Tracheal epithelial cell (primary cell): ENCODE data around the gene CEP41. TPM values are rescaled to one million over a fixed set of nuclear protein-coding genes. Genes with fewer than 3 reads are reported as not detected.

Experiments used
- total RNA-seq: library from RNA; depleted of rRNA; stranded (reverse); fragments of >200 nt; gene quantifications from 2 replicates; pipeline ENCODE4 v1.2.1, GENCODE V29; 2014

The CEP41 gene, protein sequence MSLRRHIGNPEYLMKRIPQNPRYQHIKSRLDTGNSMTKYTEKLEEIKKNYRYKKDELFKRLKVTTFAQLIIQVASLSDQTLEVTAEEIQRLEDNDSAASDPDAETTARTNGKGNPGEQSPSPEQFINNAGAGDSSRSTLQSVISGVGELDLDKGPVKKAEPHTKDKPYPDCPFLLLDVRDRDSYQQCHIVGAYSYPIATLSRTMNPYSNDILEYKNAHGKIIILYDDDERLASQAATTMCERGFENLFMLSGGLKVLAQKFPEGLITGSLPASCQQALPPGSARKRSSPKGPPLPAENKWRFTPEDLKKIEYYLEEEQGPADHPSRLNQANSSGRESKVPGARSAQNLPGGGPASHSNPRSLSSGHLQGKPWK
- 10.6 and 12.1 TPM in 2 replicates for total RNA-seq

DNA sequence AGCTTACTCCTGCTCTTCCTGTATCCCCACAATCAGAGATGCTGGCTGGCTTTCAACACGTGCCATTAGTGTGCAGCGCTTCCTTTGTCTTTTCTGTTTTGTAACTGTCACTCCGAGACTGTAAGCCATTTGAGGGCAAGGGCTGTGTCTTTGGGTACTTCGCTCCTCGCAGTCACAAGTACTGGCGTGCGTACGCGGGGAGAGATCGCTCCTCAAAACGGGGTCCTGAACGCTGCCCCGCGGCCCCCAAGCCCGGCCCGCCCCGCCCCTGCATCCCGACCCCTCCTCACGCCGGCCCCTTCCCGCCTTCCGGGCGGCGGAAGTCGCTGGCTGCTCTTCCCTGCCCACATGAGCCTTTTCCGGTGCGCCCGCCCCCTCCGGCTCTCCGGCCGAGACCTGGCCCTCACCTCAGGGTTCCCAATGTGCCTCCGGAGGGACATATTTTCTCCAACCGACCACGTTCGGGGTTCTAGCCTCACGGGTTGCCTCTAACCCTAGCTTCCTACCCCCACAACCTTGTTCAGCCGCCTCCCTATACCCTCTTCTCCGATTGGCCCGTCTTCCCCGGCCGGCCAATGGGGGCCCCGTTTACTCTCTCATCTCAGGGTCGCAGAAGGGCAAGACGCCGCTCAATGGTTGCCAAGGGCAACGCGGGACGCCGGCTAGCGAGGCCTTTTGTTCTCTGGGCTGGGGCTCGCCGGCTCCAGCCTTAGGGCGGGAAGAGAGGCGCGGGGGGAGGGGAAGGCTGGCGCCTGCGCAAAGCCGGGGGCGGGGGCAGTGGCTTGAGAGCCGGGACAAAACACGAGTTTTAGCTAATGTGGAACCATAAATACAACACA lies at the start of gene CEP41:
CEP41 (minus strand) TSS at position 490 of the 839 bp plus-strand sequence; CDS start at position 440, 50 bp downstream.

DNA sequence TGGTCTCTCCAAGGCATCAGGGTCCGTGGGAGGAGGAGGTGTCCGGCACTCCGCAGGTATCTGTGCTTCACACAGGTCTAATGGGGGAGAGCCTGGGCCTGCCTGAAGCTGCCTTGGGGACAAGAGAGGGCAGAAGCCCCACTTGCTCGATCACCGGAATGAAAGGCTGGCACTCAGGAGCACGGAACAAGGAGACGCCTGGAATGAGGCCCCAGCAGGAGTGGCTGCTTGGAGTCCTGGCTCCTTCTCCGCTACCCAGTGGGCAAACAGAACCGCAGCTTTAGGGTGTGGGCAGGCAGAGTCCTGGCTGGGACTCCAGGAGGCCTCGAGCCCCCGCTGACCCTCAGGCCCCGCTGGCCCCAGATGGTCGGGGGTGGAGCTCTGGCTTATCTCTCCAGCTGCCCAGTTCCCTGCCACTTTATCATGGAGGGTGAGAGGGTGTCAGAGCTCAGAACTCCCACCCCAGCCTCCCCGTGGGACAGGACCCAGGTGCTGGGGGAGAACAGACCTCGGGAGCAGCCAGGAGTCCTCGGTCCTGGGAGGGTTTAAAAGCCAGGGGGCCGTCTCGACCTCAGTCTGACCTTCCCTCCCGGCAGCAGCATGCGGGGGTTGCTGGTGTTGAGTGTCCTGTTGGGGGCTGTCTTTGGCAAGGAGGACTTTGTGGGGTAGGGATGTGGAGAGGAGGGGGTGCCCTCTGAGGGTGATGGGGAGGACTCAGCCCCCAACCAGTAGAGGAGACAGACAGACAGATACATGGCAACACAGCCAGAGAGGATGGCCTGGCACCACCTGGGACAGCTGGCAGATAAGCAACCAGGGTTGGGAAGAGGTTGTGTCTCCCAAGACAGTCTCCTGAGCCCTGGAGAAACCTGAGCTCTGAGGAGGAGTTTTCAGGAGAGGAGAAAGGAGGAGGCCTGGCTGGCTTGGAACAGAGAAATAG lies 60.6 kb downstream of the CEP41 start, which contains the start of gene CPA1:
CPA1 (plus strand) TSS at position 574 of the 940 bp plus-strand sequence; CDS start at position 601, 27 bp downstream.

DNA sequence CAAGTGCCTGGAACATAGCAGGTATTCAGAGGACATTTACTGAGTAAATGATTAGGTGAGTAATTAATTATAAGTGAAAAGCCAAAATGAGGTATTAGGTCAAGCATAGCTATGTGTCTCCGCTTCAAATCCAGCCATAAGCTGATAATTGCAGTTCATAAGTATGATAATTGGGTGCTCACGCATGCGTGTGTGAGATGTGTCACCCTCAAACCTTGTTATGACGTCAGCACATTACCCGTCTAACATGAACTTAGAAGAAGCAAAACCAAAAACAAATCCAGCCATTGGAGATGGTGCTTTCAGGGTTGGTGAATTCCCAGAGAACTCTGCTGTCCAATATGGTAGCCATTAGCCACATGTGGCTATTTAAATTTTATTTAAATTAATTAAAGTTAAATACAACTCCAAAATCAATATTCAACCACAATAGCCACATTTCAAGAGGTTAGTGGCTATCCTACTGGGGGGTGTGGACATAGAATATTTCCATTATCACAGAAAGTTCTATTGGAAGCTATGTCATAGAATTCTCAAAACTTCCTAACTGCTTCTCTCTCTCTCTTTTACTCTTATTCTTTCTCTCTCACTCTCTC lies 96.4 kb downstream of the CEP41 start, which contains the start of gene CPA5:
CPA5 (plus strand) TSS at position 546 of the 596 bp plus-strand sequence. CDS start 1,670 bp downstream, outside the sequence.

Other genes starting within 250 kb of the CEP41 start
- gene TMEM209, start 235.6 kb downstream of the CEP41 start, total RNA-seq: 5.1 and 9.4 TPM in 2 replicates
- gene SSMEM1, start 233.2 kb downstream of the CEP41 start, total RNA-seq: not detected in 2 replicates
- gene CPA2, start 174.2 kb downstream of the CEP41 start, total RNA-seq: 0.43 TPM in 1 of 2 replicates, not detected in the other
- 6.6 and 7.2 TPM in 2 replicates for gene CPA4, start 147.9 kb downstream of the CEP41 start, total RNA-seq
- gene CPA5, start 96.2 kb downstream of the CEP41 start, total RNA-seq: not detected in 2 replicates
- gene CPA1, start 60.5 kb downstream of the CEP41 start, total RNA-seq: not detected in 2 replicates
- 12.0 and 15.1 TPM in 2 replicates for gene MEST, start 51.1 kb upstream of the CEP41 start, total RNA-seq
- gene COPG2, start 227.7 kb upstream of the CEP41 start, total RNA-seq: 20.7 and 35.2 TPM in 2 replicates
- gene TSGA13, start 245.5 kb upstream of the CEP41 start, total RNA-seq: not detected in 2 replicates